NCI-H2107 treated with DMSO at 0.1 percent for 48 hours (cell line): ENCODE results near the gene PHC3.
"Not testable (repeated sequence)": the region's sequence is repeated elsewhere in the genome, so short reads cannot be mapped to it uniquely, and the experiment has no call there.

Experiments used
- DNase-seq: peaks from one replicate; lab custom pipeline; 2025; ENCODE audit not compliant: unreplicated experiment; lab: John Stamatoyannopoulos, UW

The PHC3 gene

GRCh38 chr3:170130532-170130931 is 51.0 kb downstream of the PHC3 start:
- DNase-seq: no peak

DNA sequence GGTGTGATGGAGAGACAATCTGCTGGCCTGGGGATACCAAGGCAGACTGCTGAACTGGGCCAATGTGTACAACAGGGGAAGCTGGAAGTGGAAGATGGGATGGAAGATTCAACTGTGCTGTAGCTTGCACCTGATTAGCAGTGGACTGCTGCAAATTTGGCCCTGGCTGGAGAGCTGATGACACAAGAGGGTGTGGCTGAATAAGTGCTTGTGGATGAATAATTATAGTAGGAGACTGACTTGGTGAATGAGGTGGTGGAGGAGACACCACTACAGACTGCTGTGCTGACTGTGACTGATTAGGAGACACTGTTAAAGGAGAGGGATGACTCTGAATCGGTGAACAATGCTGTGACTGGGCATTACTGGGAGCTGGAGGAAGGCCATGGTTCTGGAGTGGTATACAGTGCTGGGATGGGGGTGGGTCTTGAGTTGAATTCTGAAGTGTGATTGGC is 52.5 kb downstream of the PHC3 start:
- no peak for DNase-seq

- DNase-seq: no peak
Observed at GRCh38 chr3:170128259-170128976, 53.1 kb downstream of the PHC3 start.

DNA sequence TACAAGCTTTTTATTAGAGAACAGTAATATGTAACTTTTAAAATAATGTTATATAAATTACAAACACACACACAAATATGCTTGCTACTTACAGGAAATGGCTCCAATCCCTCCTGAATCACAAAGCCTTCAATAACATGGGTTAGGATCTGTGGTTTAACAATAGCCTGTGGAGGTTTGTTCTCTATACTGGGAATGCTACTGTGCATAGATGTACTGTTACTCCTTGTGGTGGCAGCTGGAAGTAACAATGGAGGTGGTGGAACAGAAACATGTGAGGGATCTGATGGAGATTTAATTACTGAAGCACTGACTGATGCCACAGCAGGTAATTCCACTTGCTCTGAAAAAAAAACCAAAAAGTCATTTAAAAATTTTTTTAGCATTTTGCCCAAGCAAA is 64.4 kb downstream of the PHC3 start:
- DNase-seq: no peak

DNA sequence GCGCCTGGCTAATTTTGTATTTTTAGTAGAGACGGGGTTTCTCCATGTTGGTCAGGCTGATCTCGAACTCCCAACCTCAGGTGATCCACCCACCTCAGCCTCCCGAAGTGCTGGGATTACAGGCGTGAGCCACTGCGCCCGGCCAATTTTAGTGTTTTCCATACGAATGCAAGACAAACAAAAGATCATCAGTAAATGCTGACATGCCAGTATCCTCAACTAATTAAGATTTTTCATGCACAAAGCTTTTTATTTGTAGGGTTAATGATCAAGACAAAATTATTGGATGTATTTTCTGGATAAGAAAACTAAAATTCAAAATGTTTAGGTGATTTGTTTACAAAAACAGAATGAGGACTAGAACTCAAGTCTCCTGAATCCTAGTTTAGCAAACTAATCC is 67.4 kb downstream of the PHC3 start:
- not testable (repeated sequence) for DNase-seq

GRCh38 chr3:170111147-170111771 is 70.3 kb downstream of the PHC3 start:
- no peak for DNase-seq

- no peak for DNase-seq
Observed at GRCh38 chr3:170109579-170110293, 71.8 kb downstream of the PHC3 start.

DNA sequence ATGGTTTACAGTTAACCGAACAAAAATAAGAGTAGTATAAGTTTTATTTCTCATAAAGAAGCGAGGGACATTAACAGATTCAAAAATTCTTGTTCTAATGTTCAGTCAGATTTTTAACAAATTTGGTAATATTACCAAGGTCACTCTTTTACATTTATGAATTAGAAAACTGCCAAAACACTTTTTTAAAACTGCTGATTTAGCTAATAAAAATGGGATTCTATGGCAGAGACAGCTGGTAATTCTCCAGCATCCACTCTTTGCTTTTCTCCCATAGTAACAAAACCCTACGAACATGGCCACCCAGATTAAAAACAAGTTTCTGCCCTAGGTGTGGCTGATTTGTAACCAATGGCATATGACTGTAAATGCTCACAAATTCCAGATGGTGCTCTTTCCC is 72.6 kb downstream of the PHC3 start:
- DNase-seq: no peak

- DNase-seq: no peak
Observed at GRCh38 chr3:170107941-170108340, 73.6 kb downstream of the PHC3 start.

DNA sequence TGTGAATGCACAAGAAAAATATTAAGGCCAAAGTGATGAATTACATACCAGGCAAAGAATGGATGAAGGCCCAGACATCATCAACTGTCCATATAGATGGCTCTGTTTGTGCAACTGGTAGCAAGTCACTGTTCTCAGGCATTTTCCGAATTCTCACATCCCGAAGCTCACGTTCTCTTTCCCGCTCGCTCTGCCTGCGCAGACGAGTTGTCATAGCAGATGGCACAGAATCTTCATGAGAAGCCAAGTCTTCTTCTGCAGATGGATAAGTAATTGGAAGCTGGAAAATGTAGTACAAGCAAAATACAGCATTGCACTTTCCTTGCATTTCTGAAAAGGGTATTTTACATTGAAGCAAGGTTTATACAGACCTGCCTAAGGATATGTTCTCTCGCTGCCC is 79.1 kb downstream of the PHC3 start:
- DNase-seq: no peak

- DNase-seq: no peak
Observed at GRCh38 chr3:170100944-170101343, 80.6 kb downstream of the PHC3 start.

DNA sequence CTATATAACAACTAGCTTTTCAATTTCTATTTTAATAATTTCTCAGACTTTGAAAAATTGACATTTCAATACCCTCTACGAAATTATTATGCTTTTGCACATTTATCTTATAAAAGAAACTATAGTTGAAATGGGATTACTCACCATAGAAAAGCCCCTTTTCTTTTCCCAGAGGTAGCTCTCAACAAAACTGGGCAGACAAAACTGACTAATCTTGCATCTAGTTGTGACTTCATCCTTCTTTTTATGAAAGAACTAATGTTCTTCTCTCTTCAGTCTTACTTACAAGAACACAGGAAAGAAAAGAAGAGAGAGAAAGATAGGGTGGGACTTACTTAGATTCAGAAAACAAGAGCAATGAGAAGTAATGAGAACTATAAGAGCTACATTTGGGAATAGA is 82.8 kb downstream of the PHC3 start:
- DNase-seq: no peak

GRCh38 chr3:170096342-170096741 is 85.2 kb downstream of the PHC3 start:
- DNase-seq: no peak

DNA sequence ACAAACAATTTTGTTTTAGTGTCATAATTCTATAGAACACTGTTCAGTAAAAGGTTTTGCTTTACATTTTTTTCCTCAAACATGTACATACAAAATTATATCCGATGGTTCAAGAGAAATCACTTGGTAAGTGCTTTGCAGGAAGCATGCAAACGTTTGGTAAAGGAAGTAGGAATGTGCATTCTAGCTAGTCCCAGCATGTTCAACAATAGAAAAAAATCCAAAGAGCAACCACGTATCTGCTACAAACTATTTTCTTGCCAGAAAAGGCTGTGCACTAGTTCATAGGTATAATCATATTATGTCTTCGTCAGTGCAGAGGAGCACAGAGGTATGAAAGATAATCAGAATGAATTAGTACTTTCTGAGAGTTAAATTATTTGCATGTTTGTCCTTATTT is 85.8 kb downstream of the PHC3 start:
- DNase-seq: no peak

DNA sequence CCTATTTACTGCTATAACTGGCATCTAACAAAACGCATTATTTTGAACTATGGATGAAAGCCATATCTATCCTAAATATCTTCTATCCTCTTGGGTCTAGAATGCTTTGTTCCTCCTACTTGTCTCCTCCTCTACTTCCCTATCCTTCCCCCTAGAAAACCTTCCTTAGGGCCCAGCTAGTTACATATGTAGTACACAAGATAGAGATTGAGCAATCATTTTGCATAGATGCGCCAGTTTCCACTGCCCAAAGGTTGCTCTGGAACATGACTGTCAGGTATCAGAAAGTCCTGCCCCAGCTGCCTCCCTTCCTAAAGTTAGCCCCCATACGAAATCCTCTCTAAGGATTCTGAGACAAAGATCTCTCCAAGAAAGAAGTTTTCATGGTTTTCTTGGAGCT is 88.6 kb downstream of the PHC3 start:
- no peak for DNase-seq

DNA sequence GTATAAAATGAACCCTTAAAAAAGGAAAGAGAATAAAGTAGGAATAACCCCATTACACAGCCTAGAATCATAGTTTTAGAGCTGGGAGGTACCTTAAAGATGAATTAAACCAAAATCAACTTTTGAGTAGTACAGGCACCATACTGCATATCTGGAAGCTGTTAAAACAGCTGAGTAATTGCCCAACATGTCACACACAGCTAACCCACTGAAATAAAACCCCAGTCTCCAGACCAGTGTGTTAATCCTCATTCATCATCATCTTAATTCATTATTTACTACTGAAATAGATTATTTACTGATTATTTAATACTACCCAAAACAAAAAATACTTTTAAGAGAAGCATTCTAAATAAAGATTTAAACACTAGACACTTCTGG is 90.9 kb downstream of the PHC3 start:
- no peak for DNase-seq

- DNase-seq: no peak
Observed at GRCh38 chr3:170089862-170090600, 91.5 kb downstream of the PHC3 start.

- no peak for DNase-seq
Observed at GRCh38 chr3:170085396-170085795, 96.1 kb downstream of the PHC3 start.

DNA sequence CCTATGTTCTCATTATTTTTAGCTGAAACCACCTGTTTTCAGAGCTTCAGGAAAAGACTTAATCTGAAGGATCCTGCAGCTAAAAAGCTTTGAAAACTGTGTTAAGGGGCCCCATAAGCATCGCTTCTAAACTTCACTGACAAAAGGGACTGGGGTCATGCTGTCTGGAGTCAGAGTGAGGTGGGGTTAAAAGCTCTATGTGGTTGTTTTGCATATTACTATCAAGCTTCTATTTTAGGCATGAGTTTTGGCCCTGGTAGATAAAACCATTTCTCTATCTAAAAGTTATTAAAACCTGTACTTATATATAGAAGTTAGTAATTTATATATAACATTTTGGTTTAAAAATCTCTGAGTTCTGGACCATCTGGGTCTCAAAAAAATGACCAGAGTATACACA is 98.2 kb downstream of the PHC3 start:
- DNase-seq: no peak

DNA sequence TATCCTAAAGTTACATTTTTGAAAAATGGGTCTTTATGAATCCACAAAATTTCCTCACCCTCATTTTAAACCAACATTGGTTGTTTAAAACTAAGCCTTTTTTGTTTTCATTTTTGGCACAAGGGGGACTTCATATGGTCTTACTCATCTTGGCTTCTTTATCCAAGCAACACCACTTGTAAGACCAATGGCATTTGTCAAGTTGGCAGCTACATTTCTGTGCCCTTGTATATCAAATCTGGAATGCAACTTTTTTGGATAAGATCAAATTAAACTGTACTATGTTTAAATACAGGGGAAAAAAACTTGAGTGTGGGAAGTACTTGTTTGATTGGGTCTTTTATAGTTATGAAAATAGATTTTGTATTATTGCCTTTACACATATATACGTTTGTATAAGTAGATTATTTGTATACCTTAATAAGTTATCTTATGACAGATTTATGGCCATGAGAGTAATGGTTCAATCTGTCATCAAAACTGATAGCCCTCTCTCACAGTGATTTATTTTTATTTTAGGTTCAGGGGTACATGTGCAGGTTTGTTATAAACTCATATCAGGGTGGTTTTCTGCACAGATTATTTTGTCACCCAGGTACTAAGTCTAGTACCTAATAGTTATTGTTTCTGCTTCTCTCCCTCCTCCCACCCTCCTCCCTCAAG is 100.3 kb downstream of the PHC3 start:
- DNase-seq: no peak

DNA sequence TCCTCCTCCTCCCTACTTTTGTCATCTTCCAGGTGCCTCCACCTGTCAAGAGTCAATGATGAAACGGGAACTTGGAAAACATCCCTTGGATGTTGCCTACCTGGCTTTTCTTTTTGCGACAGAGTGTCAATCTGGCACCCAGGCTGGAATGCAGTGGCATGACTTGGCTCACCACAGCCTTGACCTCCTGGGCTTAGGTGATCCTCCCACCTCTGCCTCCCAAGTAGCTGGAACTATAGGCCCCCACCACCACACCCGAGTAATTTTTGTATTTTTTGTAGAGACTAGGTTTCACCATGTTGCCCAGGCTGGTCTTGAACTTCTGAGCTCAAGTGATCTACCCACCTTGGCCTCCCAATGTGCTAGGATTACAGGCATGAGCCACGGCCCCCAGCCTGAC is 100.9 kb downstream of the PHC3 start:
- no peak for DNase-seq
